ENCODE results near the gene ZNF19. TPM values are rescaled to one million over a fixed set of nuclear protein-coding genes. Genes with fewer than 3 reads are reported as not detected.

The ZNF19 gene
- total RNA-seq, 1 experiment from 2014 or later = 5.4 TPM

GRCh38 chr16:71429581-71429980, 59.5 kb downstream of the ZNF19 start:
- no peaks in the 10 kb centered on the region for H3K36me3 ChIP-seq (ENCODE audit: control insufficient read depth in 1 of 2, insufficient read depth in 2 of 2, low read length in 2 of 2)
- no peaks in the 10 kb centered on the region for H3K27me3 ChIP-seq (ENCODE audit: insufficient read depth, low read length)
- no TSS peak for BruUV-seq (replicated peaks)
- ChIA-PET RAD21 (ENCODE audit: low non-redundant PET in 1 of 2, low total read pairs in 2 of 2, uncharacterized antibody in 2 of 2, unreplicated experiment in 2 of 2) (no interaction called here), CTCF (no interaction called here), POLR2A (no interaction called here)
- no peaks in the 10 kb centered on the region for H3K79me2 ChIP-seq (ENCODE audit: insufficient read depth, low read length)
- no peak overlapping the region for H3K4me2 ChIP-seq (ENCODE audit: low read length)
- peaks cover 0 to 7% of the 10 kb centered on the region in 2 experiments; a peak in 1 of 4 replicates for H3K9me3 ChIP-seq (ENCODE audit: control insufficient read depth in 1 of 2, insufficient read depth in 1 of 2, low read depth in 1 of 2, low read length in 2 of 2)
- H3K4me1 ChIP-seq (ENCODE audit: control insufficient read depth in 1 of 2, insufficient read depth in 2 of 2, low read length in 2 of 2) = peaks cover 4 to 14% of the 10 kb centered on the region in 2 experiments; a peak in 3 of 4 replicates
- H4K20me1 ChIP-seq (ENCODE audit: insufficient read depth) = no peaks in the 10 kb centered on the region
- H3K9me2 ChIP-seq (ENCODE audit: insufficient read depth) = no peaks in the 10 kb centered on the region
- H3K4me3 ChIP-seq (replicated peaks in 1 of 2; ENCODE audit: low read depth in 1 of 2, low read length in 2 of 2) = no peak overlapping the region
- H3K9ac ChIP-seq (ENCODE audit: low read length) = no peak overlapping the region
- TF ChIP-seq SP1 (IDR thresholded peaks at IDR 0.05; ENCODE audit: low read depth) = no peak
- TF ChIP-seq JUND (IDR thresholded peaks at IDR 0.05) = no peak
- no peak for TF ChIP-seq ZNF274 (IDR thresholded peaks at IDR 0.05; ENCODE audit: low read depth, low read length)
- no peak for TF ChIP-seq YY1 (IDR thresholded peaks at IDR 0.05; ENCODE audit: extremely low read depth, insufficient replicate concordance, low read depth, low read length)
- TF ChIP-seq RAD21 (IDR thresholded peaks at IDR 0.05; ENCODE audit: low read depth) = no peak
- no peak for TF ChIP-seq TCF7L2 (IDR thresholded peaks at IDR 0.05; ENCODE audit: borderline replicate concordance, extremely low read depth, insufficient read depth, insufficient read length)
- no peak for TF ChIP-seq SRF (IDR thresholded peaks at IDR 0.05; ENCODE audit: low read depth)
- TF ChIP-seq EGR1 (IDR thresholded peaks at IDR 0.05; ENCODE audit: low read depth) = no peak
- TF ChIP-seq CTCF (IDR thresholded peaks at IDR 0.05 in 2 of 3, conservative IDR thresholded peaks at IDR 0.05 in 1 of 3; ENCODE audit: borderline replicate concordance in 1 of 3, insufficient read depth in 1 of 3, low read depth in 2 of 3, low read length in 2 of 3) = no peak
- no peak for TF ChIP-seq ZFX (IDR thresholded peaks at IDR 0.05)
- TF ChIP-seq FOSL1 (IDR thresholded peaks at IDR 0.05; ENCODE audit: low read depth) = no peak
- no peak for TF ChIP-seq ELF1 (IDR thresholded peaks at IDR 0.05; ENCODE audit: borderline replicate concordance, low read depth)
- no peak for TF ChIP-seq CEBPB (IDR thresholded peaks at IDR 0.05; ENCODE audit: low read depth)
- ATAC-seq (no peak), DNase-seq (ENCODE audit: low read depth, low spot score) (no peak)
- no peak overlapping the region for H3K27ac ChIP-seq (ENCODE audit: low read depth, low read length)
- no peak overlapping the region for H2AFZ ChIP-seq (ENCODE audit: low read depth, low read length, poor library complexity, severe bottlenecking)
- intact Hi-C loops (cut with micrococcal nuclease) = no loop called here
